WTC11 (cell line): ENCODE results near the gene JAGN1.

Experiments used
- CTCF ChIP-seq: fragments of 200-600 bp; IDR thresholded peaks from 2 replicates; pipeline ENCODE4 v1.8.0; 2022; ENCODE audit warnings: antibody characterized with exemption
- ZNF219 ChIP-seq: sonication (generic); formaldehyde crosslinking; IDR thresholded peaks from 2 replicates; pipeline ENCODE4 v1.8.0; 2023; ENCODE audit warnings: missing genetic modification reagents, mild to moderate bottlenecking, borderline replicate concordance

- no peak for TF ChIP-seq CTCF
- TF ChIP-seq ZNF219 (CRISPR knock-in tag) = no peak
These were observed 27.9 kb upstream of the JAGN1 start for GRCh38 chr3:9862391-9863057.
